IgD-negative memory B cell (primary cell): ENCODE data around the gene ZBTB8A. TPM values are rescaled to one million over a fixed set of nuclear protein-coding genes. Genes with fewer than 3 reads are reported as not detected.

ENCODE experiments used
- H3K27ac Mint-ChIP-seq, 3 donors: one replicate each; pipeline ENCODE4 v1.8.0; 2020 to 2022; ENCODE audit warnings: mild to moderate bottlenecking in 3 of 3, mixed read lengths in 3 of 3, moderate library complexity in 1 of 3
- H3K27me3 Mint-ChIP-seq: one replicate; pipeline ENCODE4 v1.8.0; 2021; ENCODE audit warnings: mixed read lengths
- H3K36me3 Mint-ChIP-seq: one replicate; pipeline ENCODE4 v1.8.0; 2020; ENCODE audit warnings: mild to moderate bottlenecking, mixed read lengths
- H3K4me1 Mint-ChIP-seq, 3 donors: one replicate each; pipeline ENCODE4 v1.8.0; 2020 to 2022; ENCODE audit warnings: mixed read lengths in 3 of 3, mild to moderate bottlenecking in 1 of 3
- H3K4me3 Mint-ChIP-seq, 4 donors: one replicate each; pipeline ENCODE4 v1.8.0; 2020 to 2022; ENCODE audit warnings: mild to moderate bottlenecking in 4 of 4, mixed read lengths in 4 of 4, moderate library complexity in 3 of 4
- H3K9me3 Mint-ChIP-seq, 3 donors: one replicate each; pipeline ENCODE4 v1.8.0; 2020 to 2021; ENCODE audit warnings: mixed read lengths in 3 of 3, mild to moderate bottlenecking in 1 of 3
- polyA plus RNA-seq: library from polyadenylated mRNA; unstranded; fragments of 300-500 nt; fragmentation: Illumina TruSeq; gene quantifications from one replicate; pipeline ENCODE4 v1.2.3, GENCODE V29; 2021

The ZBTB8A gene
- polyA plus RNA-seq, 1 donor from 2014 or later = 0.14 TPM

DNA sequence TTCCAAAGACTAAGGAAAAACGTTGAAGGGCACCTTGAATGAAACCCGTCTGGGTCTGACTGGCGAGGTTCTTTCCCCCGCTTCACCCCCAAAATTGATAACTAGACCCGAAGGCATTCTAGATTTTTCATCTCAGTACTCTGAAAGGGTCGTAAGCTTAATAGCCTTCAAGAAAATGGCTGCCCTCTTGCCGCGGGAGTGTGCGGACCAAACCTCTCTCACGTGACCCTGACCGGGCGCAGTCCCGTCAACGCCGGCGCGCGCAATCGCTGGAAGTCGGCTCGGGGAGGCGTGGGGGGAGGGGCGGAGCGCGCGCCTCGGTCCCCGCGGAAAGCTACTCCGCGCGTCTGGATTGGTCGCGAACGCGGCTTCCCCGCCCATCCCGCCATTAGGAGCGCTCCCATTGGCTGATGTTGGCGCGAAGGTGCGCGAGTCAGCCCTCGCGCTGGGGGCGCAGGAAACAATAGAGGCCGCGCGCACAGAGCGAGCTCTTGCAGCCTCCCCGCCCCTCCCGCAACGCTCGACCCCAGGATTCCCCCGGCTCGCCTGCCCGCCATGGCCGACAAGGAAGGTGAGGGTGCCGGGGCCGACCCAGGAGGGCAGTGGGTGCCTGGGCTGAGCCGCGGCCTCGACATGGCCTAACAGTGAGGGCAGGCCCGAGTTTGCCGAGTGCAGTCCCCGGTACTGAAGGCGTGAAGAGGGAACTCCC lies 111.7 kb downstream of the ZBTB8A start, which contains the start of gene RBBP4:
Gene RBBP4 (plus strand): TSS at position 457 of the 709 bp plus-strand sequence. CDS start 99 bp downstream, at position 556.
- peaks cover 24 to 41% (median 27%) of the 10 kb centered on the region in 3 donors for H3K4me1 Mint-ChIP-seq

GRCh38 chr1:32651461-32652073 lies 112.3 kb downstream of the ZBTB8A start:
- Mint-ChIP-seq H3K36me3 (peaks cover 5% of the 10 kb centered on the region), H3K27ac (peak overlapping the region; percentile 97 to 100 (median 98)), H3K4me3 (peak overlapping the region; percentile 91 to 98 (median 96)), H3K27me3 (no peaks in the 10 kb centered on the region), H3K9me3 (no peaks in the 10 kb centered on the region), H3K4me1 (peaks cover 25 to 41% (median 27%) of the 10 kb centered on the region in 3 donors)

More for the DNA sequence above, 111.7 kb downstream of the ZBTB8A start, which contains the start of gene RBBP4:
- no peaks in the 10 kb centered on the region for H3K9me3 Mint-ChIP-seq
- H3K27me3 Mint-ChIP-seq = no peaks in the 10 kb centered on the region
- peak within 1 kb of the TSS; percentile 97 to 100 (median 98) for H3K27ac Mint-ChIP-seq
- peaks cover 5% of the 10 kb centered on the region for H3K36me3 Mint-ChIP-seq
- peak within 1 kb of the TSS; percentile 91 to 98 (median 96) for H3K4me3 Mint-ChIP-seq

- H3K4me1 Mint-ChIP-seq = peaks cover 24 to 45% (median 27%) of the 10 kb centered on the region in 3 donors
- H3K4me3 Mint-ChIP-seq = peak overlapping the region; percentile 91 to 98 (median 96)
- peaks cover 3% of the 10 kb centered on the region for H3K36me3 Mint-ChIP-seq
- H3K27me3 Mint-ChIP-seq = no peaks in the 10 kb centered on the region
- peak overlapping the region; percentile 97 to 100 (median 98) for H3K27ac Mint-ChIP-seq
- no peaks in the 10 kb centered on the region for H3K9me3 Mint-ChIP-seq
Measured at GRCh38 chr1:32652244-32652962, 113.2 kb downstream of the ZBTB8A start.

Other genes starting within 250 kb of the ZBTB8A start
- gene HDAC1, start 247.3 kb upstream of the ZBTB8A start, polyA plus RNA-seq = 183 TPM
- 219 TPM for gene MARCKSL1, start 203.2 kb upstream of the ZBTB8A start, polyA plus RNA-seq
- 1.7 TPM for gene FAM229A, start 176.9 kb upstream of the ZBTB8A start, polyA plus RNA-seq
- gene TSSK3, start 176.9 kb upstream of the ZBTB8A start, polyA plus RNA-seq = not detected
- gene BSDC1, start 145.0 kb upstream of the ZBTB8A start, polyA plus RNA-seq = 41.0 TPM
- gene ZBTB8B, start 74.4 kb upstream of the ZBTB8A start, polyA plus RNA-seq = not detected
- gene ZBTB8OS, start 111.1 kb downstream of the ZBTB8A start, polyA plus RNA-seq = 78.1 TPM
- 227 TPM for gene RBBP4, start 111.8 kb downstream of the ZBTB8A start, polyA plus RNA-seq
- not detected for gene SYNC, start 163.3 kb downstream of the ZBTB8A start, polyA plus RNA-seq